Measurements from ENCODE around the gene MED13L.
"Not testable (repeated sequence)": the region's sequence is repeated elsewhere in the genome, so short reads cannot be mapped to it uniquely, and the experiment has no call there.

Gene MED13L

DNA sequence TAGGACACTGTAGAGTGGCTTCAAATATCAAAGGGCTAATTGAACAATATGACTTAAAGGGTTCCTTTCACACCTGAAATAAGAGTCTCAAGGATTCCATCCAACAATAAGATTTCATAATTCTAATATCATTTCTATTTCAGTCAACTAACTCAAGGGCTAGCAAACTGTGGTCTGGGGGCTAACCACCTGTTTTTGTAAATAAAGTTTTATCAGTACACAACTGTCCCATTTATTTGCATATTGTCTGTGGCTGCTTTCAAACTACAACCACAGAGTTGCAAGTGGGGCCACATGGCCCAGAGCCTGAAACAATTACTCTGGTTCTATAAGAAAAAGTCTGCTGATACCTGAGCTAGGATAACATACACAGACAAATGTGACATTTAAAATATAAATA lies 29.1 kb downstream of the MED13L start:
- no peak for DNase-seq (ENCODE audit: low read depth, low spot score)

DNA sequence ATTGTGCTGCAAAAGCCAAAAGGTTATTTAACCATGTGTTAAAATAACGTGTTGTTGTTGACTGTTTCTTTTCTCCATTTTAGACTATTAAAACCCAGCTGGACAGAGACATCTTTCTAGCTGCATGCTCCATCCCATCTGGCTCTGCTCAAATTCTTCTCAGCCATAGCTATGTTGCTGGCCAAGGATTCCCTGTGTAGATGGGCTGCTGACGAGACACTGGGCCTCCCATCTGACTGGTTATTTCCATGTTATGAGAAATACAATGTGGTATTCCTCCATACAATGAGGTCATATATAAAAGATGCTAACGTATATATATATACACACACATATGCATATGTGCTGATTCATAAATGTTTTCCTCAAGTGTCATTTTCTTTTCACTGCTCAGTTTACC lies 30.1 kb downstream of the MED13L start:
- no peak for DNase-seq (ENCODE audit: low read depth, low spot score)

DNA sequence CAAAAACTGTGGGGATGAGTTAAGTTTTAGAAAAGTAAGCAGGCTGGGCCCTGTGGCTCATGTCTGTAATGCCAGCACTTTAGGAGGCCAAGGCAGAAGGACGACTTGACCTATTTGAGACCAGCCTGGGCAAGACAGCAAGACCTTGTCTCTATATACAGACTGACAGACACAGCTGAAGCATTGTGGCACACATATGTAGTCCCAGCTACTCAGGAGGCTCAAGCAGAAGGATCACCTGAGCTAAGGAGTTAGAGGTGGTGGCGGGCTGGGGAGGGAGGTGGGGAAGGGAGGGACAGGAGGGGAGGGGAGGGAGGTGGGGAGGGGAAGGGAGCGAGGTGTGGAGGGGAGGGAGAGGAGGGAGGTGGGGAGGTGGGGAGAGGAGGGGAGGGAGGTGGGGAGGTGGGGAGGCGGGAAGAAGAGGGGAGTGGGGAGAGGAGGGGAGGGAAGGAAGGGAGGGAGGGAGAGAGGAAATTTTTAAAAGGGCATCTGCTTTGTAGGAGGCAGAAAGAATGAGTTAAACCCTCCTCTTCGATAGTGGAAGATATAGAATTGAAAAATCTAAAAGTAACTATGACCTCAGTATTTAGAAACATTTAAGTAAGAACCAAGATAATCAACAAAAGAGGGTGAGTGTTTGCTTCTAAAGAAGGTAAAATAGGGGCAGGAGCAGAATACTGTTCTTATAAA lies 30.9 kb downstream of the MED13L start:
- DNase-seq (ENCODE audit: low read depth, low spot score), result no peak

GRCh38 chr12:116245189-116245588 lies 32.3 kb downstream of the MED13L start:
- no peak for DNase-seq (ENCODE audit: low read depth, low spot score)

- no peak for DNase-seq (ENCODE audit: low read depth, low spot score)
These were observed 32.9 kb downstream of the MED13L start for GRCh38 chr12:116244474-116245090.

DNA sequence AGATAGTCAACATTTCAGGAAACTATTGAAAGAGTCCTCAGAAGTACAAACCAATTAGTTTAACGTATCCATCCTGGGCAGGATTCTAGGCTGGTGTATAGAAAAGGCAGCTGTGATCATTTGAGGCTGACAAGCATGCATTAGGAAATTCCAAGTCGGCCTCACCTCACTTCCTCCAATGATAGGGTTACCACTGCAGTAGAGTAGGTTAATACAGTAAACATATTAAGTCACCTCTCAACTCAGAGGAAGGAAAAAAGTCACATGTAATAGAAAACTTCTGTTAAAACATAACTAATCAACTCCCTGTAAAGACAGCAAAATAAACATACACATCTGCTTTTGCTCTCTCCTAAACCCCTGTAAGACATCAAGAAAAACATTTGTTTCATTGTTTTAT lies 33.5 kb downstream of the MED13L start:
- no peak for DNase-seq (ENCODE audit: low read depth, low spot score)

DNA sequence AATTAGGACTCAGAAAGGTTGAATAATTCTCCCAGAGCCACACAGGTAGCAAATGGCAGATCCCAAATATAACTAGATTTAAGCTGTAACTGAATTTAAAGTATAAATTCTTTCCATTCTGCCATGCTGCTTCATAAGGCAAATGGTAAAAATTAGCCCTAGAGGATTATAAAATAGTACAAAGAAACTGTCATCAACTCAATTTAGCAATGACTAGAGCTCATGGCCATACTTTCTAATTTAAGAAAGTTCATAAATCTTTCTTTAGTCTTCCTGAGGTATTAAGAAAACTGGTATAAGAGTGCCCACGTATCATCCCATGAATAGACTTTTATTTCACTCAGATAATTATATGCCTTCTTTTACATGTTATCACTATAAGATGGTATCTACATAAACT lies 34.8 kb downstream of the MED13L start:
- no peak for DNase-seq (ENCODE audit: low read depth, low spot score)

DNA sequence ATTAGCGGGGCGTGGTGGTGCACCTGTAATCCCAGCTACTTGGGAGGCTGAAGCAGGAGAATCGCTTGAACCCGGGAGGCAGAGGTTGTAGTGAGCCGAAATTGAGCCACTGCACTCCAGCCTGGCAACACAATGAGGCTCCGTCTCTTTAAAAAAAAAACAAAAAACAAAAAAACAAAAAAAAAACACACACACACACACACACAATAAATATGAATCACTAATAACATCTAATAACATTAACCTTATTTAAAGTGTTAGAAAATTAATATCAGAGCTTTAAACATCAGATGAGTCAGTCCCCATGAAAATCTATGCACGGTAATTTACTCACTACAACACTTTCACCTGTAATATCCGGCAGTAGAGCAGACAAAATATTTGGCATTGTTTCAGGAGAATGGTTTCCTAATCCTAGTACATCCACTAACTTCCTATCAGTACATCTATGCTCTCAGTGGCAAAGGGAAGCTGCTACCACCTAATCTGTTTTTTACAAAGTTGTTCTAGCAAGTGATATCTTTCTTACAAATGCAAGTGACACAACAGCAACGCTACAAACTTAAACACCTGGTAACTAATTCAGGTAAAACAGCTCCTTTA lies 36.2 kb downstream of the MED13L start:
- DNase-seq (ENCODE audit: low read depth, low spot score), result no peak

GRCh38 chr12:116238570-116239119 lies 38.8 kb downstream of the MED13L start:
- not testable (repeated sequence) for DNase-seq (ENCODE audit: low read depth, low spot score)

DNA sequence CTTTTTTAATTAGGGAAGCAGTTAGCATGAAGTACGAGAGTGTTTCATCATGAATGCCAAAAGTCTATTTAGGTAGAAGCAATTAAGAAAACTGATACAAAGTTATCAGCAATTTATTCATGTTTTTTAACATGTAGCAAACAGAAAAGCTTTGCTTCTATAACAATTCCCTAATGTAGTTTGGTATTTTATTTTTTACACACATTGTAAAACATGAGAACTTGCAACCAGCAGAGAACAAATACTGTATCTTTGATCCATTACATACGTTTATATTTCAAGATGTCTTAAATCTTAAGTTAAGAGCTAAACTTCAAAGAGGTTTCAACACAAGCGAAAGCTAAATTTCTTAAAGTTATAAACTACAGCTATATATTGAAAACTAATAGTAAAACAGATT lies 39.3 kb downstream of the MED13L start:
- no peak for DNase-seq (ENCODE audit: low read depth, low spot score)

- no peak for DNase-seq (ENCODE audit: low read depth, low spot score)
These were observed 40.5 kb downstream of the MED13L start for GRCh38 chr12:116236976-116237375.

DNA sequence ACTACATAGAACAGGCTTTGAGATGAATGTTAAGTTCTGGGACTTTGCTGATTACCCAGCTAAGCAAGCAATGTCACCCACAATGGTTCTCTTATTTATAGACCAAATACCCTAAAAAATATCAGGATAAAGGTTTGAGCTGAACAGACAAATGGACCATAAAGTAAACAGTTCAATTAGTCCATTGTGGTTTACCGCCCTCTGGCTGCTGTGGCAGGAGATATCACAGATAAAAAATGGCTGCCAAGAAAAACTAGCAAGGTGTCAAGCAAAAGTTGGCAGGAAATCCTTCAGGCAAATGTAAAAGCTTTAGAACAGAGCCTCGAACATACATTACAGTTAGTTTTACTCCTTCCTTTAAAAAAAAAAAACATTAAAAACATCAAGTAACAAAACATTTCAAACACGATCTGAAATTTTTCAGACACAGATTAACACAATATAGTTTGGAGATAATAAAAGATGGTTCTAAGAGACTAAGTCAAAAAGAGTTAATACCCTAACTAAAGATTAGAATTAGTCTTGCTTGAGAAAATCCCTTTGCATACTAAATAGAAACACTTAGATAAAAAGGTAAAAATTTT lies 41.3 kb downstream of the MED13L start:
- no peak for DNase-seq (ENCODE audit: low read depth, low spot score)

DNA sequence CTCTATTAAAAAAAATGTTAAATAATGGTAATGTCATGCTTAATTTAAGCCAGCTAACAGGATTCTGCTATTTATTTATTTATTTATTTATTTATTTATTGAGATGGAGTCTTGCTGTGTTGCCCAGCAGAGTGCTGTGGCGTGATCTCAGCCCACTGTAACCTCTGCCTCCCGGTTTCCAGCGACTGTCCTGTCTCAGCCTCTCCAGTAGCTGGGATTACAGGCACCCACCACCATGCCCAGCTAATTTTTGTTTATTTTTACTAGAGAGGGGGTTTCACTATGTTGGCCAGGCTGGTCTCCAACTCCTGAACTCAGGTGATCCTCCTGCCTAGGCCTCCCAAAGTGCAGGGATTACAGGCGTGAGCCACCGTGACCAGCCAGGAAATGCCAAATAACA lies 43.3 kb downstream of the MED13L start:
- DNase-seq (ENCODE audit: low read depth, low spot score), result not testable (repeated sequence)

- no peak for DNase-seq (ENCODE audit: low read depth, low spot score)
These were observed 43.8 kb downstream of the MED13L start for GRCh38 chr12:116233669-116234068.

DNA sequence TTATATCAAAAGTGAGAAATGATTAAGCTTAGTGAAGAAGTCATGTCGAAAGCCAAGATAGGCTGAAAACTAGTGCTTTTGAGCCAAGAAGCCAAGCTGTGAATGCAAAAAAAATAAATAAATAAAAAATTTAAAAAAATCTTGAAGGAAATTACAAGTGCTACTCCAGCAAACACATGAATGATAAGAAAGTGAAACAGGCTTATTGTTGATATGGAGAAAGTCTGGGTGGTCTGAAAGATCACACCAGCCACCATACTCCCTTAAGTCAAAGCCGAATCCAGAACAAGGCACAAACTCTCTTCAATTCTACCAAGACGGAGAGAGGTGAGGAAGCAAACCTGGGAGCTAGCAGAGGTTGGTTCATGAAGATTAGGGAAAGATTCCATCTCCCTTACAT lies 49.7 kb downstream of the MED13L start:
- DNase-seq (ENCODE audit: low read depth, low spot score), result no peak

- no peak for DNase-seq (ENCODE audit: low read depth, low spot score)
These were observed 51.5 kb downstream of the MED13L start for GRCh38 chr12:116226026-116226425.

DNA sequence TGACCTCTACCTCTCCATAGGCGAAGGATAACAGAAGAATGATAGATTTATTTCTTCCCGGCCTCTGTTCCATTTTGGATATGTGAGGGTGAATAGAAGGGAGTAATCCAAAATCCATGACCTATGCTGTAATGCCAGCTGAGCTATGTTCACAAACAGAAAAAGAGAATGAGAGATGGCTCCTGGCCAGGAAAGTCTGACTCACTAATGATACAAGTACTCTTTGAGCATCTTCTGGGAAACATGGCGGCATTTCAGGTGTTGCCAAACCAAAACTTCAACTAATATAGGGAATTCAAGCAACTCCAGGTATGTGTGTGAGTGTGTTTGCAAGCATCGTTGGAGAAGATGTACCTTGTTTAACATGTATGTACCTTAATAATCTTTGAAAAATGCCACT lies 55.1 kb downstream of the MED13L start:
- DNase-seq (ENCODE audit: low read depth, low spot score), result no peak

GRCh38 chr12:116220756-116221155 lies 56.7 kb downstream of the MED13L start:
- no peak for DNase-seq (ENCODE audit: low read depth, low spot score)

DNA sequence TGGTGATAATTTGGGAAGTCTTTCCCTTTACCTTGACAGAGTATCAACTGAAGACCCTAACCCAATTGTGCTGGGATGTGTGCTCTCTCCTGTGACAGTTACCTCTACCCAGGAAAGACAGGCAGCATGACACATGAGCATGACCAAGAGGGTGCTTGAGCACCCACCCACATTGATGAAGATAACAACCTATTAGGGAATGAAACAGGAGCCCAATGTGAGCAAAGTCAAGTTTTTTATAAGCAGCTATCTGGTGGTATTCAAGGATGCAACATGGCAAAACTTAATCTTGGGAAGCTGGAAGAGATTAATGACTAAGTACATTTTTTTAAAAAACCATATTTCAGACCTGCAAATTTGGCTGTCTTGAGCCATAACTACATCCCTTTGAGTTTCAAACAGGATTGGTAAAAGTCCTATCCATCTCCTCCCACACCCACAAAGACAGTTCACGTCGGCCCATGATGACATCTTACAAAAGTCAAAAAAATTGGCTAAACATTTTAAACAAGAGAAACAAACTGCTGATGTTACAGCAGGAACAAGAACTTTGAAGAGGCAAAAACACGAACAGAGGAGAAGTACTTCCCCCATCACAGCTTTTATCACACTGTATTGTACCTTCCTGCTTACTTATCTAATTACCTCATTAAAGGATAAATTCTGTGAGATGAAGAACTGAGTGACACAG lies 60.3 kb downstream of the MED13L start:
- no peak for DNase-seq (ENCODE audit: low read depth, low spot score)

DNA sequence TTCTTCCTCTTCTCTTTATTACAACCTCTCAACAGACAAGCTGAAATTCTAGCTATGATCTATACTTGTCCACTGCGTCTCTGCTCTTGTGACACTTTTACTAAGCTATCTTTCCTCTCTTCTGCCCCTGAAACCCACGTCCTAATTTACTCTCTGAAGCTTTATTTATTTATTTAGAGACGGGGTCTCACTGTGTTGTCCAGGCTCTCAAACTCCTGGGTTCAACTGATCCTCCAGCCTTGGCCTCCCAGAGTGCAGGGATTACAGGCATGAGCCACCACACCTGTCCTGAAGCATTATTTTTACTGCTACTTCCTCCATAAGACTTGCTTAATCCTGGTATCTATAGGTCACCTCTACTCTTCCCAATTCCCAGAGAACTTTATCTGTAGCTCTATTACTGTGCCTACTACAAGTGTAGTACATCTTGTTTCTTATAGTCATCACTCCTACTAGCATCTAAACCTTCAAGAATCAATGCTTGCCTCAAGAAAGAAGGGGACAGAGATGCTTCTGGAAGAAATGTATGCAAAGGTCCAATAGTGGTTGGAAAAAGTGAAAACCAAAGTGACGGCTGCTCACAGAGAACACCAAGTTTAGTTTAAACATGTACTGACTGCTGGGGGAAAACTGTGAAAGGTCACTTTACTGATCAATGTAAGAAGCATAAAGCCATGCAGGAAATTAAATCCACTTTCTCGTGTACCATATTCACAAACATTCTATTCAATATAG lies 61.3 kb downstream of the MED13L start:
- no peak for DNase-seq (ENCODE audit: low read depth, low spot score)

GRCh38 chr12:116215023-116215422 lies 62.5 kb downstream of the MED13L start:
- no peak for DNase-seq (ENCODE audit: low read depth, low spot score)

All from iPS DF 19.7 (cell line).